Measurements from ENCODE around the gene ARHGEF2.

ARHGEF2 gene

DNA sequence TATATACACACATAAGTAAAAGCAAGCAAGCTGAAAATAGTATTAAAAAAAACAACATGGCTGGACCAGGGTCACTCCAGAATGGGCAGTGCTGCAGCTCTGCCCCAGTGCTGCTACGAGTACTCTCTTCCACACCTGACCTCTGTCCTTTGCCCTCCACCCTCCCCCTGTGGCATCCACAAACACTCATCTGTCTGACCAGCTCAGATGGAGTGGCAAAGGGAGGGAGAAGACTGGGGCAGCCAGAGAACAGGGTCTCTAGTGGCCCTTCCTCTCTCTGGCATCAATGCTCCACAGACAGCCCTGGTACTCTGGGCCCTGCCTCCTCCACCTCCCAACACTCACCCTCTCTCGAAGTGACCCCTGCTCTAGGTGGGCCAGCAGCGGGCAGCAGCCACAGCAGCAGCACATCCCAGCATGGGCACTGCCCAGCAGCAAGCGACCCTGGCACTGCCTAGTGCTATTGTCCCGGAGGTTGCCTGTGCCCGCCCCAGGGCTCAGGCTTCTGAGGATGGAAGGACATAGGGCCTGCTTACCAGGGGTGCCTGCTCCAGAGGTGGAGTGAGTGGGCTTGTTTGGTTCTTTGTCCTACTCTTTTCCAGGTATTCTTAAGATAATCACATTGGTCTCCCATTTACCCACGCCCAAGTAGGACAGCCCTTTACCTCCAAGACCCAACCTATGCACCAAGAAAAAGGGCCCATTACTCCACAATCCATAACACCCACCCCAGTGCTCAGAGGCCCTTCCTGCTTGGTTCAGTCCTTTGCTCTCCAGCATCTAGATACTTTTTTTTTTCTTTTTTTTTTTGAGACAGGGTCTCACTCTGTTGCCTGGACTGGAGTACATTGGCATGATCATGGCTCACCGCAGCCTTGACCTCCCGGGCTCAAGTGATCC is 6.2 kb downstream of the ARHGEF2 start:
- DNase-seq (ENCODE audit: low read depth, low spot score): no peak

DNA sequence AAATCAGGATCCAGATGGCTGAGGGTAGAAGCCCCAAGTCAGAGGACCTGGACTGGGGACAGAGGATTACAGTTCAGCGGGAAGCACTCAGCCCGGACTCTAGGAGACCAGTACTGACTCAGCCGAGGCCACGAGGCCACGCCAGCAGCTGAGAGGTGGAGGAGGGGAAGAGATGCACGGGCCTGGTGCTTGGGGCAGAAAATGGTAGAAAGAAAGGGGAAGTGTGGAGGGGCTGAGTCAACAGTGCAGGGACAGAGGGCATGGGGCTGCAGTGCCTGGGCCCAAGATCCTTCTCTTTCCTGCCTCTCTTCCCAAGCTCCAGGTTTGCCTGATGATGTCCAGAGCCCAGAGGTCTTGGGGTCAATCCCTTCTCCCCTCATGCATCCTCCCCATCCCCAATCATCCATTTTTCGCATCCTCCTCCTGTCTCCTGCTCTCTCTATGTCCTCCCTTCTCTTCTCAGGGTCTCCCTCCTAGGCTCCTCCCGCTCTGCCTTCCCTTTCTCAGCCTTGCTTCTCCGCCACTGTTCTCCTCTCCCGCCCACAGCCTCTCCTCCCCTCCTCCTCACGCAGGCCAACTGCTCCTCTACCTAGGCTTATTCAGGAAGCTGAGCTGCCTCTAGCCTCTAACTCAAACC is 7.7 kb downstream of the ARHGEF2 start:
- no peak for DNase-seq (ENCODE audit: low read depth, low spot score)

DNA sequence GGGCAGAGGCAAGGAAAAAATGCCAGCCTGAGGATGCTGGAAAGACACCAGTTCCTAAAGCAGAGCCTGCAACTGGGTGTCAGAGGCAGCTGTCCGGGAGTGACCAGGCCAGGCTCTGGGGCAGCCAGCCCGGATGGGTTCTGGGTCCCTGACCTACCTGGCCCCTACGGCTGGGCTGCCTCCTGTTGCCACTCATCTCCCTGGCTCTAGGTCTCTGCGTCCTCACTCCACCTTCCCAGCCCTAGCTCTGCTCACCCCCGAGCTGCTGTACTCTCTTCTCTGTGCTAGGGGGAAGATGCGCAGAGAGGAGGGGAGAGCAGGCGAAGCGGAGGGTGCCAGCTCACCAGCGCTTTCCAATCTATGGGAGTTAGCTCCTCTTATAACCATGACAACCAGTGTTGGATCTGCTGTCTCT is 9.0 kb downstream of the ARHGEF2 start:
- DNase-seq (ENCODE audit: low read depth, low spot score): no peak

DNA sequence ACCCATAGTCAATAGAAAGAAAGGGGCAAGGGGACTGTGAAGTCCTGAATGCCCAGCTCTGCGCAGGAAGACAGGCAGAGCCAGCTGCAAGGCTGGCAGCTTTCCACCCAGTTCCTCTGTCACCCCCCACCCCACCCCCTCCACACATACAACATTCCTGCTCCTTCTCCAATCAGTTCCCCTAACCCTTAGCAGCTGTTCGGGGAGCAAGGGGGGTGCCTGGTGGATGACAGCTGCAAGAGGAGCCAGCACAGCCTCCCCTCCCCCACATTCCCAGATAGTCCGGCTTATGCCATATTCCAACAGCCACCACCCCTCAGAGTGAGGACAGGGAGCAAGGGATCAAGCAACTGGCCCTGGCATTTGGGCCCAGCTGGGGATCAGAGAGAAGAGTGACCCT is 9.7 kb downstream of the ARHGEF2 start:
- no peak for DNase-seq (ENCODE audit: low read depth, low spot score)

DNA sequence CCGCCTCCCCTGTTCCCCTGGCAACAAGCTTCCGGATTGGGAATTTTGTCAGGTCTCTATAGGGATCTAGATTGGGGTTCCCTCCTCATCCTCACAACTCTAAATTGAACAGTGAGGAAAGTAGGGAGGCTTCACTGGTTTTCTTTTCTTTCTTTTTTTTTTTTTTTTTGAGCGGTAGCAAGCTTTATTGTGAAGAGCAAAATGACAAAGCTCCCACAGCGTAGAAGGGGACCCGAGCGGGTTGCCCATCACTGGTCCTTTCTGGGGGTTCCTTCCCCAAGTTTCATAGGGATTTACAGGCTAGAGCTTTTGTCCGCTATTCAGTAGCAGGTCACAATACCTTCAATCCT is 10.3 kb downstream of the ARHGEF2 start:
- no peak for DNase-seq (ENCODE audit: low read depth, low spot score)

DNA sequence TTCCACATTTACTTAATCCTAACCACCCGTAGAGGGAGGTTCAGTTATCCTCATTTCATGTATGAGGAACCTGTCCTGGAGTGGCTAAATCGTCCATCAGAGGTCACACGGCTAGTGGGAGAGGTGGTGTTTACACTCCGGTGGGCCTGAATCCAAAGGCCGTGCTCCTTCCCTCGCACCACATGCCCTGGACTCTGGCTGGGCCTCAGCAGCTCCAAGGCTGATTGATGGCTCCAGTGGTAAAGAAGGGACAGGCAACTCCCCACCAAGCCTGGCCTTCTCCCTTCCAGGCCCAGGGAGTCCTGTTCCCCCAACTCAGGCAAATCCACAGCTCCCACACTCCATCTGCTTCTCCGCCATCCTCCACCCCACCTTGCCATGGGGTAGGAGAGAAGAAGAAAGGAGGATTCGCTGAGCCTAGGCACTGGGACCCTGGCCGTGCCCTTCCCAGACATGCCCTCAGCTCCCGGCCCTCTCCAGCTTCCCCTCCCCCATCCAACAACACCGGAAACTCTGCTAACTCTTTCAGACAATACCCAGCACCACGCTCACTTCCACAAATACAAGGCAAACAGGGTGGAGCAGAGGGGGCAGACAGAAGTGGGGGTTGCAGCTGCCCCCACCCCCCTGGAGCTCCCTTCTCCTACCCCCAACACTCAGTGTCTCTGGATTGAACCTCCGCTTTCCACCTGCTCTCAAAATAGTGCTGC is 10.9 kb downstream of the ARHGEF2 start:
- DNase-seq (ENCODE audit: low read depth, low spot score): no peak

DNA sequence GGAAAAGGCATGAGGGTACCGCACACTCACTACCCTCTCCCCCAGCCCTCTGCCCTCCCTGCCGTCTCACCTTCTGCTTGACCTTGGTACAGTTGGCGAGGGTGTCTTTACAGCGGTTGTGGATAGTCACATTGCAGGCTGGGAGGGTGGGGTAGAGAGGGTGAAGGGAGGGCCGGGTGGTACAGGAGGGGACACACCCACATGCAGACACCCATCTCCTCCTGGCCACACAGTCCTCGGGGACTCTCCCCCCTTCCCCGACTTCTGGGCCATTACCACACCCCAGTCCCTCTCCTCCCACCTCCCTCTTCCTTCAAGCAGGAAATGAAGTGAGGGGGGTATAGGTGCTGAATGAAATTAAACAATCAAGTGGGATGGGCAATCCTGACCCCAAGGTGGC is 11.6 kb downstream of the ARHGEF2 start:
- no peak for DNase-seq (ENCODE audit: low read depth, low spot score)

DNA sequence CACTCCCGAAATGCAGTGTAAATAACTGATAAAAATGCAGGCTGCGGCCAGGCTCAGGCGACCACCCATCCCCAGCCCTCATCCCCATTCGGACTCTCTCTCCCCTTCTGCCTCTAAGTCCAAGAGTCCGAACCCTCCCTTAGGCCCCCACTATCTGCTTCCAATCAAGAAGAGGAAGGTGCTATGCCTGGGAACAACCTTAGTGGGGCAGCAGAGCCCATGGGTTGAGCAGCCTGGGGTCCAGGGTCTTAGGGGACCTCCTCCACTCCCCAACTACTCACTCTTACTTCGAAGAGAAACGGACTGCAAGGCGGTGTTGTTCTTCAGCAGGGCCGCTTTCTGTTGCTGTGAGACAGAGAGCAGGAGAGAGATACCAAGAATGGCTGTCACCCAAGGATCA is 12.2 kb downstream of the ARHGEF2 start:
- no peak for DNase-seq (ENCODE audit: low read depth, low spot score)

DNA sequence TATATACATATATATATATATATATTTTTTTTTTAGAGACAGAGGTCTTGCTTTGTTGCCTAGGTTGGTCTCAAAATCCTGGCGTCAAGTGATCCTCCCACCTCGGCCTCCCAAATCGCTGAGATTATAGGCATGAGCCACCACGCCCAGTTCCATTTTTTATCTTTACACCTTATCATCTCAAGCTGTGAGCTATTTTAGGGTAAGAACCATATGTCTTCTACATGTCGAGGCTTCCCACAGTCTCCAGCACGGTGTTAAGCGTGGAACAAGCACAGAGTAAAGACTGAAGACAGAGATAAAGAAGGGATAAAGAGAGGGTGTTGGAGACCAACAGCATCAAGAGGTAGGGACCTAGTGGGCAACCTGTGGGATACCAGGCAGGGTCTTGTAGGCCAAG is 14.2 kb downstream of the ARHGEF2 start:
- DNase-seq (ENCODE audit: low read depth, low spot score): no peak

DNA sequence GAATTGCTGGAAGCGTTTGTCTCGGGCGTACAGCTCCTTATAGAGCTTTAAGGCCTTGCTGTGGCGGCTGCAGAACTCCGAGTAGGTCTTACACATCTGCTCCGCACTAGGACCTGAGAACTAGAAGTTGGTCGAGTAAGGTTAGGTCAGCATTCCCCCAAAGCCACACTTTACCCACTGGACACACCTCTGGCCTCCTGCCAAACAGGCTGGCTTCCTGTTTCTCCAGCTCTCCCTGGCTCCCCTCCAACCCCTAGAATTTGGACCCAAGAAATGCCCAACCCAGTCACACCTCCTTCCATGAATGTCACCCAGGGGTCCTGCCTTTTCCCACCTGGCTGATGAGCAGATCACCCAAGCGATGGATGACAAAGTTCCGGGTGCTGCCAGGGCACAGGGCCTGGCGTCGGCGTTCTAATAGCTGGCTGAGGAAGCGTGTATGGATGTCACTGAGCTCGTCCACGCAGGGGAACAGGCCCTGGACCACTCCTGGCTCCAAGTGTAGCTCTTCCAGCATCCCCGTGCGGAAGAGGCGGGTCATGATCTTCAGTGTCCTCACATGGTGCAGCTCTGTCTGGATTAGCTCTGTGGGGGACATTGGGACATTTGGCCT is 15.6 kb downstream of the ARHGEF2 start:
- no peak for DNase-seq (ENCODE audit: low read depth, low spot score)

DNA sequence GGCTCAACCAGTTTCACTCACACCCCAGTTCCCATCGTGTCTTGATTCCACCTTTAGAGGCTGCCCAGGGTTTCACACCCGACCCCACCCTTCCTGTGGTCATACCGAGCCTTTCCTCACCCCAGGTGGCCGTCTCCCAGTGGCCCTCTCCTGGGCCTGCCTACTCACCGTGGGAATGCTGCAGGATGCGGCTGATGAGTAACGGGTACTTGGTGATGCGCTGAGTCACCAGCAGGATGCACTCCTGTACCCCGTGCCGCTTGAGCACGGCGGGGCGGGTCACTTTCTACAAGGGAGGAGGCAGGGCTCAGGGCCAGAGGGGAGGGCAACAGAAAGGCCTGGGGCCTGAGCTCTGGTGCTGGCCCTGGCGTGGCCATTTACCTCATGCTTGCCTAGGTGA is 16.4 kb downstream of the ARHGEF2 start:
- peak; percentile 56 for DNase-seq (ENCODE audit: low read depth, low spot score)

DNA sequence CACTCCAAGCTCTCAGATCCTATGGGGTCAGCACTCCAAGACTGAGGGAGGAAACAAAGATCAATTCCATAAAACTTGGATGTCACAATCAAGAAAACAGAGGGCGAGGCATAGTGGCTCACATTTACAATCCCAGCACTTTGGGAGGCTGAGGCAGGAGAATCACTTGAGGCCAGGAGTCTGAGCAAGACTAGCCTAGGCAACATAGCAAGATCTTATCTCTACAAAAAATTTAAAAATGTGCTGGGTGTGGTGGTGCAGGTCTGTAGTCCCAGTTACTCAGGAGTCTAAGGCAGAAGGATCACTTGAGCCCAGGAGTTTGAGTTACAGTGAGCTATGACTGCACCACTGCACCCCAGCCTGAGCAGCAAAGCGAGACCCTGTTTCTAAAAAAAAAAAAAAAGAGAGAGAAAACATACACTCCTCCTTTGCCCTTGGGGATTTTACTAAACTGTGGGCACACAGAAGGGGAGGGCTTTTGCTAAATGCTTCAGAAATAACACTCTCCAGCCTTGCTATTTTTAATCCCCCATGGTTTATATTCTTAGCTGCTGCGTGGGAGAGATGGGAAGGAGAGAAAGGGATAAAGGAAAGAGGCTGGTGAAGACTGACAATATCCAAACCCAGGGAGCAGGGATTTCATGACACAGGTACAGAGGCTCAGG is 18.1 kb downstream of the ARHGEF2 start:
- no peak for DNase-seq (ENCODE audit: low read depth, low spot score)

DNA sequence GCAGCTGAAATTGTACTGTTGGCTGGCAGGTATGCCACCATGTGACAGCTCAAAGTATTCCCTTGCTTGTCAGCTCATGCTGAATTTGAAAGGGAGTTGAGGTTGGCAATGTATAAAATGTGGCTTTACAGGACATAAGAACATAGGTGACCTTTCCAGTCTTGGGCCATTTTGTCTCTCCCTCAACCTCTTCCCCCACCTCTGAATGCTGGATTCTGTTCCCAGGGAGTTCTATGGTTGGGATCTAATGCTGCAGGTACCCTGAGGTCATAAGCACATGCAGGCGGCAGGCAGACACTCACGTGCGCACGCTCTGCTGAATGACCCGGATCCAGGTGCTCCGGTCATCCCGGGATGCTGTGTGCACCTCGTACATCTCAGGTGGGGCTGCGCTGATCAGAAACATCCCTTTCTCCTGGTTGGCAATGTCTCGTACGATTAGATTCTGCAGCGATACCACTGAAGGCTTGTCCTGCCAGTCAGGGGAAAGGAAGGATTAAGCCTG is 20.9 kb downstream of the ARHGEF2 start:
- no peak for DNase-seq (ENCODE audit: low read depth, low spot score)

DNA sequence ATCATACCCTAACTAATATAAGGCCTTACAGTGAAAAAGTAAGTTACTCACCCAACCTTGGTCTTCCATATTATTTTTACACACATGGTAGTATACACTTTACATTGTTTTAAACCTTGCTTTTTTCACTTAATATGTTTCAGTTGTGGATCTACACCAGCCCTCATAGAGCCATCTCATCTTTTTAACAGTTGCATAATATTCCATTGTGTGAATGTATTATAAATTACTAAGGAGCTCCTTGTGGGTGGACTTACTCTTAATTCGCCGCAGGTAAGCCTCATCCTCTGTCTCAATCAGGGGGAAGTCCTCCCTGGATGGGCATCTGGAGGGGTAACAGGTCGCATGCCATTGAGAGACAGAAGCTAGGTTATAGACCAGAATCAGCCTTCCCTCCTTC is 23.7 kb downstream of the ARHGEF2 start:
- no peak for DNase-seq (ENCODE audit: low read depth, low spot score)

DNA sequence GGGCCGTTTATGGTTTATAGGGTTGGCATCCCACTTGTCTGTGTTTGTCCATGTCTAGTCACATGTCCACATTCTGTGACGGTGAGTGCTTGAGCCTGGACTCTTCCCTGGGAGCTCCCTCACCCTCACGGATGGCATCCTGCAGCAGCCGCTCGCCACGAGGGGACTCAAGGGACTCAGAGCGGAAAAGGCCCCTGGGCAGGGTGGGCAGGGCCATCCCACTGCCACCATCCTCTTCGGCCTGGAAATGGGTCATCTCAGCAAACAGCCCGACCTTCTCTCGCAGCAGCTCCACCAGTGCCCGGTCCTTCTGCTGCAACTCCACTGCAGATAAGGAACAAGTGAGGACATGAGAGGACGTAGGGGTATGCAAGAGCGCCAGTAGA is 25.8 kb downstream of the ARHGEF2 start:
- DNase-seq (ENCODE audit: low read depth, low spot score): no peak

DNA sequence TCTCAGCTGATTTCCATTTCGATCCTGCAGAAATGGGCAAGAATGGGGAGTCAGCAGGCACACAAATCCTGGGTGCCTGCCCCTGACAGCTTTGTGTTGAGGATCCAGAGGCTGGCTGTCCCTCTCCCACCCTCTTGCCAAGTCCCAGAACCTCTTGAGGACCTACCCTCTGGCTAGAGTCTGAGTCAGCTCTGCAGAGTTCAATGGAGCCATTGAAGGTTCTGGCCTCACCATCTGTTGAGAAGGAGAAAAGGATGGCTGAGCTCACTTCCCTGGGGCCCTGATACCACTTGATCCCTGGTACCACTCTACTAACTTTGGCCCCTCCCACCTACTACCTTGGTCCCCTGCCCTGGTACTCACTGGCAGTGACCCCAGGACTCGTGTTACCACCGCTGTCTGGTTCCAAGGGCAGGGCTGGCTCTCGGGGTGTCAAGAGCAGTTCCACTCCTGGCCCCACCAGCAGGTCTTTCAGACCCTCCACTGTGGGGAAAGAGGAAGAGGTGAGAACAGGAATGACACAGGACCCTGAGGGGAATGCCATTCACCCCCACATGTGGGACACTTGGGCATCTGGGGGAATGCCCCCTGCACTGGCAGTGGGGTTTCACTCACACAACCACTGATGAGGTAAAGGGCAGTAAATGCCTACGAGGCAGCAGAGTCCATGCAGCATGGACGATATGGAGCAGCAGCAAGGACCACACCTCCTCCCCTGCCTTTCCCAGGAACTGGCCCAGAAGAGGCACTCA is 26.4 kb downstream of the ARHGEF2 start:
- no peak for DNase-seq (ENCODE audit: low read depth, low spot score)

DNA sequence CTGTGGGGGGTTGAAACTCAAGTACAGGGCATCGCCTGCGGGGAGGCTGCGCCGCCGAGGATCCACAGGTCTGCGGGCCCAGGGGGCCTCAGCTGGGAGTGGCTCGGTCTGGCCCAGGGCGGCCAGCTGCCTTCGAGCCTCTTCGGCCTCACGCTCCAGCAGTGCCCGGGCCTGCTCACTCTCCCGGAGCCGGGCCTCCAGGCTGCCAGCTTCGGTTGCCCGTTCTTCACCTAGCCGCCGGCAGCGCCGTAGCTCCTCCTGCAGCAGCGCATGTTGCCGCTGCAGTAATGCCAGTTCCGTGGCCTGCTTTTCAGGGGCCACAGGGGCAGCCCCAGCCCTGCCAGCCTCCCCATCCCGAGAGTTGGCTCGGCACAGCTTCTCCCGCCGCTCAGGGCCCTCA is 27.5 kb downstream of the ARHGEF2 start:
- no peak for DNase-seq (ENCODE audit: low read depth, low spot score)

DNA sequence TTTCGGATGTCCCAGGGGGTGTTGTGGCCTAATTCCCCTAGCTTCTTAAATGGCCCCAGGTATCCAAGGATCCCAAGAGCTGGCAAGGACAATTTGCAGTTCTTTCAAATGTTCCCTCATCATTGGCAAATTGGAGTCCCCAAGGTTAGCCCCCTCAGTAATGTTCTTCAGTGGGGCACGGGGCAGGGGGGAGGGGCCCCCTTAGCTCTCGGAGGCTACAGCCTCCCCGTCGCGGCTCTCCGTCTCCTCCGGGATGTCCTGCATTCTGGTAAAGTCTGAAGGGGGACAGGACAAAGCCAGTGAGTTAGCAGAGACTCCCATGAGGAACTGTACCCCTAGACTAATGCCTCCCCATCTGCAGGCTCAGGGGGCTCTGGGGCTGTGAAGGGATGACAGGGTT is 30.6 kb downstream of the ARHGEF2 start:
- no peak for DNase-seq (ENCODE audit: low read depth, low spot score)

DNA sequence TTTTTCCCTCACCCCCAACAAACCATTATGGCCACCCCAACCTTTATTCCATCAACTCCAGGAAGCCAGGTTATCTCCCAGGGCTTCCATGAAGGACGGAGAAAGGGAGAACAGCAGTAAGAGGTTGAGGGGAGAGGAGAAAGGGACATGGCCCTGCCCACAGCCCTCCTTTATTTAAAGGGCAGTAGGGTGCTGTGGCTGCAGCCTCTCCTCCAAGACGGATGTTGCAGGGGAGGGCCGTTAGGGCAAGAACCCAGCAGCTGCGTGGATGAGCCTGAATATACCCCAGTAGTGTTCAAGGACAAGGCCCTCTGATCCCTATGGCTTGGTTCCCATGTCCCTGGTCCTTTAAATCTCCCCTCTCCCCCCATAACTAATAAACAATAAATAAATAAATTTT is 31.1 kb downstream of the ARHGEF2 start:
- no peak for DNase-seq (ENCODE audit: low read depth, low spot score)

DNA sequence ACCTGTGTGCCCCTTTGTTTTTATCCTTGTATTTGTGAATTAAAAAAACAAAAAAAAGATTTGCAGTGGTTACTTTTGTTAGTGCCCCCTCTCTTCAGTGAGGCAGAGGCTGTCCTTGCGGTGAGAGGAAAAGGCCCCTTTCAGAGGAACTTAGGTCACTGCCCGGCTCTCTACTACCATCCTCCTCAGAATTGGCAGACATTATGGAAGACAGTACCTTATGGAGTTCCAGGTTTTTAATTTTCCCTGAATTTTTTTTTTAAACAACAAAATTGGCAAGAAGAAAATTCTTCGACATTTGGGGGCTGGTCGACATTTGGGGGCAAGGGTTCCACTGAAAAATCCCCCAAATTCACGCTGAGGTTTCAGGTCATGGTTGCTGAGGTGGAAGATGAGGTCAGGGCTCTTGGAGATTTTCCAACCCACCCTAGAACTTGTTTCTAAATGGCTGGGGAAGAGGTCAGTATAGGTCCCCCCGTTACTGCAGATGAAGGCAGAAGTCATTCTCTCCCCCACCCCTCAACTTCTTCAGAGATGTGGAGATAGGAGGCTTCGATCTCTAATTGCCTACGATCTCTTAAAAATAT is 31.6 kb downstream of the ARHGEF2 start:
- DNase-seq (ENCODE audit: low read depth, low spot score): no peak

DNA sequence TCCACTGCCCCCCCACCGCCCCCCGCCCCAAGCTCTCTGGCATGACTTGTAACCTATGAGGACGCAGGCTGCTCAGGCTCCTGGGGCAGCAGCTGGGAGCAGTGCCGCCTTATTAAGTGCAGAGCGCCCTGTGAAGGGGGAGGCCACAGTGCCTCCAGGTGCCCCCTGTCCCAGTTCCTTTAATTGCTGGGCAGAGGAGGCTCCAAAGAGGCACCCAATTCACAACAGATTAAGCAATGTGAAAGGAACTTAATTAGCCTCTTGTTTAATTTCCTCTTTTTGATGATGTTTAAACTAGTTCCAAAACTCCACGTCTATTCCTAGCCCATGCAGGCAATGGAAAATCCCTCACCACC is 33.9 kb downstream of the ARHGEF2 start:
- no peak for DNase-seq (ENCODE audit: low read depth, low spot score)
